ENCODE results near the gene BLTP1.

- TF ChIP-seq, protein P1, sequence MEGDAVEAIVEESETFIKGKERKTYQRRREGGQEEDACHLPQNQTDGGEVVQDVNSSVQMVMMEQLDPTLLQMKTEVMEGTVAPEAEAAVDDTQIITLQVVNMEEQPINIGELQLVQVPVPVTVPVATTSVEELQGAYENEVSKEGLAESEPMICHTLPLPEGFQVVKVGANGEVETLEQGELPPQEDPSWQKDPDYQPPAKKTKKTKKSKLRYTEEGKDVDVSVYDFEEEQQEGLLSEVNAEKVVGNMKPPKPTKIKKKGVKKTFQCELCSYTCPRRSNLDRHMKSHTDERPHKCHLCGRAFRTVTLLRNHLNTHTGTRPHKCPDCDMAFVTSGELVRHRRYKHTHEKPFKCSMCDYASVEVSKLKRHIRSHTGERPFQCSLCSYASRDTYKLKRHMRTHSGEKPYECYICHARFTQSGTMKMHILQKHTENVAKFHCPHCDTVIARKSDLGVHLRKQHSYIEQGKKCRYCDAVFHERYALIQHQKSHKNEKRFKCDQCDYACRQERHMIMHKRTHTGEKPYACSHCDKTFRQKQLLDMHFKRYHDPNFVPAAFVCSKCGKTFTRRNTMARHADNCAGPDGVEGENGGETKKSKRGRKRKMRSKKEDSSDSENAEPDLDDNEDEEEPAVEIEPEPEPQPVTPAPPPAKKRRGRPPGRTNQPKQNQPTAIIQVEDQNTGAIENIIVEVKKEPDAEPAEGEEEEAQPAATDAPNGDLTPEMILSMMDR (IDR thresholded peaks at IDR 0.05) = no peak
- TF ChIP-seq POLR2AphosphoS5 (IDR thresholded peaks at IDR 0.05) = no peak
- no peak for TF ChIP-seq POLR2A (IDR thresholded peaks at IDR 0.05)
Observed at GRCh38 chr4:122107680-122108079, 44.5 kb upstream of the BLTP1 start.
